ENCODE data around the gene PTPRK. TPM values are rescaled to one million over a fixed set of nuclear protein-coding genes. Genes with fewer than 3 reads are reported as not detected.

The PTPRK gene
- total RNA-seq, 1 donor from 2014 or later = 13.6 TPM

DNA sequence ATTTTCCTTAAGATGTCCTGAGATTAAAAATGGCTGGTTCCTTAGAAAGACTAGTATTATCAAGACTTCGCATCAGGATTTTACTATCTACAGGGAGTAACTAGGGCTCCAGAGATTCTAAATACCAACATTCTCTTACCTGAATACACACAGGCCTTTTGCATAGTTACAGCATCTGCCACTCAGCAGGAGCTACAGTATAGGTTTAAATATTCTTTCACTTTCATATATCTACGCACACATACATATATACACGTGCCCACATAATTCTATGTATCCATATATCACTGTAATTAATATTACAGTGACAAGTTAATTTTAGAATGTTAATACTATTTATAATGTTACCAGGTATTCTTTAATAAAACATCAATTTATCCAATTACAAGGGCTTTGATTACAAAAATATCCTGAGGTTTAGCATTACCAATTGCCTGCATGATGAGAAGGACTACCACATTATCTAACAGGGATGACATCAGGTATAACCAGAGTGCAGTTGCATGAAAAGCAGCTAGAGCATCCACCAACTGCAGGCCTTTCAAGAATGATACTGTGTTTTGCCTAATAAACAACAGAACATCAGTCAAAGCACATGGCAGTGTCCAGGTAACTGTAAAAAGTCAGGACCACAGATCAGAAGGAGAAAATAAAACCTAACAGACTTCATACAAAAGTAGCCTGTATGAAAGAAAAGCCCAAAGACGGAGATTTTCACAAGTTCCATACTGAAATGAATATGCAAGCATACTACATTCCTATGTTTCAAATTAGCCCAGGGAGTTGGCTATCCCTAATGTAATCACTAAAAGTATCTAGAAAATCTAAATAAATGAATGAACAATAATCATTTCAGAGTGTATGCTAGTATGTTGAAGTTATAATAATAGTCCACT is 268.7 kb downstream of the PTPRK start:
- no peak for DNase-seq (ENCODE audit: low spot score)

DNA sequence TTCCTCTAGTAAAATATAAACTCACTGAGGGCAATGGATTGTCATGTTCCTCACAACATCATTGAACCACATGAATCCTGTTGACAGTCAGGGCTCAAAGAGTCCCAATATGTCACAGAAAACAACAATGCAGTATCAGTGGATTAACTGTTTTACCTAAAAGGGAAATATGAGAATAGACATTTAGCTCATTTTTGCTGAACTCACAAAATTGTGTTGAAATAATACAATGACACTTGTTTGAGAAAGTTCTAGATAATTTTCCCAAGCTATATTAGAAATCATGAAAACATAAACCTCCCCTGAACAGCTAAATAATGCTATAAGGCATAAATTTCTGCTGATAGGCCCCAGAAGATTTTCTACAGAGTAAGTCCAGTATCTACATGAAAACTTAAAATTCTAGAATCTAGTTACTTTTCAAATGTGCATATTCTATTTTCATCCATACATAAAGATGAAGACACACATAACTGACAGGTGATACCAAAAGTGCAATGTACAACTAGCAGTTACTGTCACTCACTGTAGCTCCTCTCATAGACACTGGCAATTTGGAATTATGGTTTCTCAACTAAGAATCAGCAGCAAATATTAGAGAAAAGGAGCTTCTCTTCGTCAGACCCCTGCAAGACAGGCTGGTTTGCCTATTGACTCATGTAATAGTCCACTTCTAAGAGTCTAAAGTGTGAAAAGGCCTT is 269.9 kb downstream of the PTPRK start:
- no peak for DNase-seq (ENCODE audit: low spot score)

DNA sequence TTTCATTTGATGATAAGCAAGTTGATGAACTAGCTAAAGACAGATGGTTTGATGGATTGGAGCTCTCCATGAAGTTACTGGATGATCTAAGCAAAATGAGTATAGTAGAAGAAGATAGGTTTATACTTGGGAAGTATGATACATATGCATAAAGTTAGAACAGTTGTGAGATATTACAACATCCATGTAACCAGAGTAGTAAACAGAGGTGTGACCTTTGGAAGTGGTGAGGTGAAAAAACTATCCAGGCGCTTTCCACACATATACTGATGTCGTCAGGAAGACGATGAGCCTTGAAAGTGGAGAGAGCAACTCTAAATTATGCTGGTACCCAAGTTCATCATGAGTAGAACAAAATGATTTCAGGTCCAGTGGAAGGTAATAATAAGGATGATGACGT is 271.0 kb downstream of the PTPRK start:
- DNase-seq (ENCODE audit: low spot score) = no peak

DNA sequence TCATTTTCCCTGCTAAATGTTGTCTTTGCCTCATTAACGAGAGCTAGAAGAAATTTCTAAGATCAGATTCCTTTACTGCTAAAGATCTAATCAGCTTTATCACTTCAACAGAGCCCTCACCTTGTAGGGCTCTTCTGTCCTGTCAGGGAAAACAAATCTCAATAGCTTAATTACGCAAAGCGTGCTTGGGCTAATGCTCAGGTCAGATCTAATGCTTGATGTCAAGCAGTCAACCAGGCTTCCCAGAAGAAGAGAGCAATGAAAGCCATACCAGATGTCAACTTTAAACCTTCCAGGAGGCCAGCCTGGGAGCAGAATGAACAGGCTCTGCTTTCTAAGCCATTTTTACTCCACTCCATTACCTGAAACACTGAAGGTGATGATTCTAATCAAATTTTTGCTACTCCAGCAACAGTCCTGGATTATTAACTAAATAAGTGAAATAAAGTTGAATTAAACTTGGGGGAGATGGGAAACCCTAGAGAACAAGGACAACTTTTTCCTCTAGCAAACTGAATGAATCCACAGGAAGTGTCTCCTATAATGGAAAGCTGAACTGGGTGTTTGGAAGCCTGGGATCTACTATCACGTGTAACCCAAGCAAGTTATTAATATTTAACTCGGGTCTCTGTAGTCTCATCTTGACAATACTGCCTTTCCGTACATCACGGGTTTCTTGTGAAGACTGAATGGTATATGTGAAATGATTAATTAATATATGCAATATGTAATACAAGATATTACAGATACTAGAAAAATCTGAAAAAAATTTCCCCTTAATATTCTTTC is 273.7 kb downstream of the PTPRK start:
- DNase-seq (ENCODE audit: low spot score) = no peak

DNA sequence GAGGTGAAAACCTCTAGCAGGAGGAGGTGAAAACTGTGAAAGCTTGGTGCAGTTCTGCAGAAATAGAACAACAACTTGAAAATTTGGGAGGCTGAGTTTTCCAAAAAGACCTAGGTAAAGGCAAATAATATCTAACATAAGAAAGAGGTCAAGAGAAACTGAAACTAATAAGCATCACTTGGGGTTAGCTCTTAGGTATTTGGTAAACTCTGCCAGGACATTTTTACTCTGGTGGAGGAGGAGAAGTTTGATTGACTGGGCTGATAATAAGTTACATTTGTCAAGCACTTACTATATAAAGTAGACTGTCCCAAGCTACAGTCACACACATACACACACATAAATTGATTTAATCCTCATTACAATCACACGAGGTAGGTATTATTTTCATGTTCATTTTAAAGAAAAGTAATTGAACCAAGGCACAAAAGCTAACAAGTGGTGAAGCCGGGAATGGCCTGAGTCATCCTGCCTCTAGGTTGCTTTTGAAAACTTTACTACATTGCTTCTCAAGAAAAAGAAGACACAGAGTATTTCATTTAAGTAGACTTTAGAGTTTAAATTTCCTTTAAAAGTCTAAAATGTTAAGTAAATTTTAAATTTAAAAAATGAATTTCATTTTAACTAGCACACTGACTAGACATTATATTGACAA is 275.5 kb downstream of the PTPRK start:
- DNase-seq (ENCODE audit: low spot score) = no peak

DNA sequence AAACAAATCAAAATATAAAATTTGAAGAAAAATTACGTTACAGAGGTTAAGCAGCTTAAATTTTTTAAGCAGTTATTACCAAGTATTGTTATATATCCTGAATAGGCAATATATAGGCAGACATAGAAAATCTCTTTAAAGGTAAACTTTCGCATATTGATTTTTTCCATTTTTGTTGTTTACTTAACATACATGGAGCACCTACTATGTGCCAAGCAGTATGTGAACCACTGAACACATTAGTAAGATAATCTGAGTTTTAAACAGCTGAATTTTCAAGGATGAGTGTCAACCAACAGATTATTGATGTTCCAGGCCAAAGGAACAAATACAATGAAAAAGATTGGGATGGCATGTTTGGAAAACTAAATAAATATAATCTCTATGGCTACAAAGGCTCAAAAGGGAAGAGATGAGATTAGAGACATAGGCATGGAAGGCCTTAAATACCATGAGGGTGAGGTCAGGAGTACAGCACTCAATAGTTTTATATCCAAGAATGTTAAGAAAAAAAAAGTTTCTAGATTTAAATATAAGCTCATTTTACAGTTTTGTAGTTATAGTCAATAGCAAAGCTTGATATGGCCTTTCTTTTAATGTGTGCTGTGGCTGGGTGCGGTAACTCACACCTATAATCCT is 277.5 kb downstream of the PTPRK start:
- DNase-seq (ENCODE audit: low spot score) = no peak

DNA sequence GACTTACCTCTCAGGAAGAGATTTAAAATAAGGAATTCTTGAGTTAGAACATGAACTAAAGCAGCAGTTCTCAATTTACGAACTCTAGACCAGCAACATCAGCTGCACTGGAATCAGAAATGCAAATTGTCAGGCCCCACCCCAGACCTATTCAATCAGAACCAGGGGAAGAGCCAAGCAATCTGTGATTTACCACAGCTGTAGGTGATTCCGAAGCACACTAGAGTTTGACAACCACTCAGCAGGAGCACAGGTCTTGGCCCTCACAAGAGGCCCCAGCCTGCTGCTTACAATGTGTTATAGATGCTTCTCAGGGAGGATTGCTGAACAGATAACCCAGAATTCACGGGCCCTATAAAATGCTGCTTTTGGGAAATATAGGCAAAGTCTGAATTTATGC is 279.2 kb downstream of the PTPRK start:
- DNase-seq (ENCODE audit: low spot score) = no peak

DNA sequence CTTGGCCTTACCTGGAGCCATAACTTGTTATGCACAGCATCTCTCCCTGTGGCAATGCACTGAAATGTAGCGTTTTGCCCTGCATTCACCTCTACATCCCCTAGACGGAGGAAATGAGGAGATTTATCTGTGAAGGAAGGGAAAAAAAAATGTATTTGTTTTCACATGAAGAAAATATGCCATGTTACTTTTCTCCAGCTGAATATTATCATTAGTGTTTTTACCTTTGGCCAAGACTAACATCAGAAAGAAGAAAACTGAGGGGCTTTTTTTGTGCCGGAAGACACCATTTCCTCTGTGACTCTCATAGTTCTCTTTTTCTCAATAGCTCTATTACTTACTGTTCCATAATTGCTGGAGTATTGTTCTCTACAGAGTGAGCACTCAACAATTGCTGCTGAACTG is 280.4 kb downstream of the PTPRK start:
- DNase-seq (ENCODE audit: low spot score) = no peak

DNA sequence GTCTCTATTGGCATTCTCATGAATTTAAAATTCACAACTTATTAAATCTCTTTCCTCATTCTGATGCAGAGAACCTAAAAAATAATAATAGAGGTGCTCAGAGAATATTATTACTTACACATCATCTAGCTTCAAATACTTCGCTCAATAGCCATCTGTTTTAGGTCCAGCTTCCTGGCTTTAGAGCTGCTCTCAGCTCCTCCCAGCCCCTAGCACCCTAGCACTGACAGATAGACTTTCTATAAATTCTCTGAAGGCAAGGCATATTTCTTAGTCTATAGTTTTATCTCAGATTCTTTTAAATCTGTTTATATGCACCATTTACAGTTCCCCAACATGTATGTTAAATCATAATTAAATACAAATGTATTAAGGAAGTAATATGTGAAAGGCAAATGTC is 281.3 kb downstream of the PTPRK start:
- DNase-seq (ENCODE audit: low spot score) = no peak

DNA sequence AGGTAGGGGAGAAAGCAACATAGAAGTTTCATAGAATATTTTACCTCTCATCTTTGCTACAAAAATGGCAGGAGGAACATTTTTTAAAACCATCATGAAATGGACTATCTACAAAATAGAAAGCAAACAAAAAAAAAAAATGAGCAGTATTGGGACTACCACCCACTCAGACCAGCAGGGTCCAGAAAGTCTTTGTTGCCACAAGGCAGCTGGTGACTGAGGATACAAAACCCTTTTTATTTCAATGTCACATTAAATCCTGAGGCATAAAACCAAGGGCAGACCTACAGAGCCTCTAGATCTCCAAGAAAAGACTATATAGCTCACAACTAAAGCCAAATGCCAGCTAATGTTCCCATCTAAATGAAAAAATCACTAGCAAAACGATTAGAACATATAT is 282.2 kb downstream of the PTPRK start:
- DNase-seq (ENCODE audit: low spot score) = no peak

DNA sequence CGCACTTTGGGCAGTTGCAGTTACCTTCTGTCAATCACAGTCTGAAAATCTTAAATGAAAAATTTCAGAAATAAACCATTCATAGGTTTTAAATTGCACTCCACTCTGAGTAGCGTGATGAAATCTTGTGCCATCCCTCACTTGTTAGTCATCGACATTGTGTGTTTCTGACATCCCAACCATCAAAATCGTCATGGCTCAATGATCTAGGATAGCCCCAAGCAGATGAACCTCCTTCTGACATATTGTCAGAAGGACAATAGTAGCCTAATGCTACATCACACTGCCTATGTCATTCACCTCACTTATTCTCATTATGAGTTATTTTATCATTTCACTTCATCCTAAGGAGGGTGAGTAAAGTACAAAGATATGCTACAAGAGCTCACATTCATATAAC is 284.8 kb downstream of the PTPRK start:
- no peak for DNase-seq (ENCODE audit: low spot score)

DNA sequence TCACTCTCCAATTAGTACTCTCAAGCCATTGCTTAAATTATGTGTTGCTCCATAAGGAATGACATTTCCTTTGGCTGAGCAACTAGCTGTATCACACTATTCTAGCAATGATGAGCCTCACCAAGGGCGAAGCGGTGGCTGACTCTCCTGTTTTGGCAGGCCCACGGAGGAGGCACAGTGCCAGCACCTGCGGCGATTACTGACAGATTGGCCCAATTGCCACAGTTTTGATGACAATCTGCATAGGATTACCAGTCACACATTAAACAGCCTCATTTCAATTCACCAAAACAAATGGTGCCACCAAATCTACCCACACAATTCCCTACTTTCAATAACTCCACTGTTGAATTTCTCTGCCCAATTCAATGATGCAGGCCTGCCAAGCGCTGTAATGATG is 286.9 kb downstream of the PTPRK start:
- DNase-seq (ENCODE audit: low spot score) = no peak

DNA sequence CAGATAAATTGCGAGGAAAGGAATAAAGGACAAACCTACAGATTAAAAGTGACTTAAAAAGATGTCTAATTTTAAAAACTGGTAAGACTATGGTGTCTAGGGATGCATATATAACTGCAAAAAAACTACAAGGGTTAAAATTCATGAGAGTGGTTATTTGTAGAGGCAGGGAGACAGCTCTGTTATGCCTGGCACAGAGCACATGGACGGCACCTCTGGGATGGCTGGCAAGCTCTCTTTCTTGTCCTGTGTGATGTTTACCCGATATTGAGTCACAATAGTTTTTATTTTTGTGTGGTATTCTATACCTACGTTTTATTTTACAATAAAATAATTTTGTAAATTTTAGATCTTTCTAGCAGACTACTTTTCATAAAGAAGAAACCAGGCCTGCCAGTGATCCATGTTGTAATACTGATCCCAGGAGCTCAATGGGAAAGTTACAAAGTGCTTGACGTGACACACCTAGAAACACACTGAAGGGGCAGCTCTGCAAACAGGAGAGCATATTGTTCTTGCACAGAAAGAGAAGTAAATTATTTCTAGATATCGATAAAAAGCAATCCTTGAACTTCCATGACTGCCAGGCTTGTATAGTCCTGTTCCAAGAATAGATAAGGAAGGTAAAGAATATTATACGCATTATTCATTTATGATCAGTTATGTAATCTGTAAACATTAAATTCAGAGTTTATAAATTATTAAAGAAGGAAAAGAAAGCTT is 290.0 kb downstream of the PTPRK start:
- DNase-seq (ENCODE audit: low spot score) = no peak

DNA sequence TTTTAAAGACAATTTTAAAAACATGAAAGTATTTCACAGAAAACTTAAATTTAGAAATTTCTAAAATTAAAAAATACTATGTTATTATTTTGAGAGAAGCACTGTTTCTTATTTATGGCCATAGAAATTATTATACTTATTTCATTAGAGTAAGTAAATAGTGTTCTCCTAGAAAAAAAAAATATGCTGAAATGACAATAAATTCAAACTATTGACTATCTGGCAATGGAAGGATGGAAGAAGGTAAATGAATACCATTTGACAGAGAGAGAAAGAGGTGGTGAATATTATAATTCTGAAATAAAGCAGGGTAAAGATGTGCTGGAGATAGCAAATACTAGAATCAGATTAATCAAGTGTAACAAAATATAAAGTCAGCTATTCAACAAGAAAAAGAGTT is 294.8 kb downstream of the PTPRK start:
- no peak for DNase-seq (ENCODE audit: low spot score)

DNA sequence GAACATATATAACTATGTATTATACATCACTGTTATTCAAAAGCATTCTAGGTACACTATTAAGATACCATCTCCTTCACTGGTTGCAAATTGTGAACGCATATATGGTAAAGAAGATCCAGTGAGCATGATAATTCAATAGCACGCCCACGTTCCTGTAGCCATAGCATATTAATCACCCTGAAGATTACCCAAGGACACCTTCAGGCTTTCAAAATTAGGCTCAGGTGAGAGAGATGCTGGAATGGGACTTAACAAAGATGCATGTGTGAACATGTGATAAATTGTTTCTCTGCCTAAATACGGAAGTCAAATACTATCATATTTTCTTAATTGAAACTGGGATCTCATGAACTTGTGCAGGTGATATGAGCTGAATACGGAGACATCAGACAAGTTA is 303.5 kb downstream of the PTPRK start:
- no peak for DNase-seq (ENCODE audit: low spot score)

DNA sequence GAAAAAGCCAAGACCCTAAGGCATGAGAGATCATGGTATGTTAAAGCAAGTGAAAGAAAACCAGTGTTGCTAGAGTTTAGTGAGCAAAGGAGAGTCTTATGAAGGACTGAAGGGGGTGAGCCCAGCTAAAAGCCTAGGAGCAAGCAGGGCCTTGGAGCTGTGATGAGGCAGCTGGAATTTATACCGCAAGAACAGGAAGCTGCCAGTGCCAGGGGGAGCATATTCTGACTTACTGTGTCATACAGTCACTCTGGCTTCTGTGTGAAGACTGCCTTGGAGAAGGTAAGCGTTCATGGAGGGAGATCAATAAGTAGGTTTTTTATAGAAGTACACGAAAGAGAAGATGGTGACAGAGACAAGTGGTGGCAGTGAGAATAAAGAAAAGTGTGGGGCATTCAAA is 310.6 kb downstream of the PTPRK start:
- no peak for DNase-seq (ENCODE audit: low spot score)

DNA sequence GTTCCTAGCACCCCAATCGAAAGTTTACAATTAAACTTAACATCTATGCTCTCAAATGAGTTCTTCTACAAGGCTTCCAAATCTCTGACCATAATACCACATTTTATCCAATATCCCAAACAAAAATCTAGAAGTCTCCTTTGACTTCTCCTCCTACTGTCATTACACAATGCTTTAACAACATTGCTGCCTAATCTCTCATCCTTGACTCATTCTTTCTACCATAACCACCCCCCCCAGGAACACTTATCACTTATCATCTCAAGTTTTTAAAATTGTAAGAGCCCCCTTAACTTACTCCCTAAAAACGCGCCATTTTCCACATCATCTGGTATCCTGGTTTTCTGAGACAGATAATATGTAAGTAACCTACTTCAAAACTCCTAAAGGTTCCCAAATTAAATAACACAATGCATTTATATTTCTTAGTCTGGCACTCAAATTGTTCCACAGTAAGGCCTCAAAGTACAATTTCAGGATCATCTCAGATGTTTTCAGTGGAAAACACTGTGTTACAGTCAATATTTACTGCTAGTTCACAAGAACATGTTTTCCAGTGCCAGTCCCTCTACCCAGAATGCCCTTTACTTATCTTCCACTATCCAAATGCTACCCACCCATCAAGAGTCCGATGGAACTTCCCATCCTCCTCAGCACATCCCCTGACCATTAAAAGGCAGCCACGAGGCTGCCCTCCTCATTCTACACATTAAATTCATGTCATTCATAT is 311.4 kb downstream of the PTPRK start:
- DNase-seq (ENCODE audit: low spot score) = no peak

DNA sequence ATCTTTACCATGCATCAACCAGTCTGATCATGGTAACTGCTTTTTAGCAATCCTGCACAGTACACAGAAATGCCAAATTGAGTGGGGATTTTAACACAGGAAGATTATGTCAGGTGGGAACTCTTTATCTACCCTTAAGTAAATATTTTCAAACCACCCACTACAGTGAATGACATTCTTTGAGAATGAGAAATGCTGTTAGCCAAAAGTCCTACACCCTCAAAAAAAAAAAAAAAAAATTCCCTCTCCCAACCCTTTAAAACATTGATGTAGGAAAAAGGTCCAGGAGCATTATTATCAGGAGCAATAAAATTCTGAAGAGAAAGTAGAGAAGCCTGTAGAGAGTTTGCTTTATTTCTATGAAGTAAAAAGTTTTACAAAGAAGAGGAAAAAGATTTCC is 312.3 kb downstream of the PTPRK start:
- no peak for DNase-seq (ENCODE audit: low spot score)

DNA sequence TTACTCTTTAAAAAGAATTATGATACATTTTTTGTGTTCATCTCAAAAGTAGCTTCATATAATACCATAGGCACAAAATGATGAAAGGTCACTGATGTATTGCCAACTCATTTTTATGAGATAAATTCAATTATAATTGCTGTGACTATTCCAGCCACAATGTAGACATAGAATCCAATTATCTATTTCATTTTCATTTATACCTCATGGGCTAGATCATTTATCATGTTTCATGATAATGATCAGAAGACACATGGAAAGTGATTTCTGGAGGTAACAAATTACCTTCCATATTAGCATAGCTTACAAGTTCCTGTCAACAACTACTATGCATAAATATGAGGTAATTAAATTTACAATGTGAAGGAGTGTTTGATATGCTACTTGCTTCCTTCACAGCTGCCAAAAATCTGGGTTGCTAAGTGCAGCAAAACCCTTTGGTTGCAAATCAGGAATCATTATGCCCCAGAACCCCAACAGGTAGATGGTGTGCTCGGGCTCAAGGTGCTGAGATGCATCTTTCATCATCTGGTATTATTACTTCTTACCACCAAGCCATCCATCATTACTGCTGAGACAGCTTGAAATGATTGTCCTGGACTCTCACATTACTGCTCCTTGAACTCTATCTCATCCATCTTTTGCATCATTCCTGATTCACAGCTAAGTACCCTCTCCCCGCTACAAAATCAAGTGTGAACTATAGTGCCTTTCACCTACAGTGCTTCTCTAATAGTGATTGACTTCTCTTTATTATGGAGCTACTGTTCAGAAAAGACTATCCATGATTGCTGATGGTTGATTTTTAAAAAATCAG is 313.6 kb downstream of the PTPRK start:
- no peak for DNase-seq (ENCODE audit: low spot score)
